CD14-positive monocyte (primary cell): ENCODE measurements around the gene HINT3. TPM values are rescaled to one million over a fixed set of nuclear protein-coding genes. Genes with fewer than 3 reads are reported as not detected.

Source experiments
- DNase-seq, 3 donors: peaks; one replicate each; pipeline ENCODE4 v3.0.0-alpha.2; 2011 to 2022
- H2AFZ ChIP-seq: 2 replicates; pipeline ENCODE4 v1.6.0; 2012; ENCODE audit warnings: mild to moderate bottlenecking, low read depth, low read length, inconsistent platforms; ENCODE audit not compliant: insufficient read depth, poor library complexity, severe bottlenecking
- H3K27ac ChIP-seq, 2 donors: 1 replicate in 1 of 2; 2 replicates in 1 of 2; pipeline ENCODE4 v1.5.1; 2012 to 2013; ENCODE audit warnings: low read length in 2 of 2, control low read depth in 1 of 2, inconsistent platforms in 1 of 2, low read depth in 1 of 2, mild to moderate bottlenecking in 1 of 2
- H3K27me3 ChIP-seq, 2 donors: one replicate each; pipeline versions ENCODE4 v1.6.0 to v1.6.1; 2011 to 2013; ENCODE audit warnings: low read length in 2 of 2; ENCODE audit not compliant: control insufficient read depth in 2 of 2, insufficient read depth in 2 of 2
- H3K36me3 ChIP-seq, 2 donors: replicated peaks in 1 of 2; 1 replicate in 1 of 2; 2 replicates in 1 of 2; pipeline versions ENCODE4 v1.5.1 to v1.6.1; 2012 to 2013; ENCODE audit warnings: low read length in 2 of 2, control low read depth in 1 of 2, inconsistent platforms in 1 of 2, mild to moderate bottlenecking in 1 of 2; ENCODE audit not compliant: insufficient read depth in 2 of 2, control insufficient read depth in 1 of 2
- H3K4me1 ChIP-seq, 2 donors: 1 replicate in 1 of 2; 2 replicates in 1 of 2; pipeline versions ENCODE4 v1.5.1 to v1.6.1; 2012 to 2013; ENCODE audit warnings: low read length in 2 of 2, control low read depth in 1 of 2, inconsistent platforms in 1 of 2, mild to moderate bottlenecking in 1 of 2, moderate library complexity in 1 of 2; ENCODE audit not compliant: insufficient read depth in 2 of 2, control insufficient read depth in 1 of 2
- H3K4me2 ChIP-seq: replicated peaks from 2 replicates; pipeline ENCODE3; 2012; ENCODE audit warnings: low read length, moderate library complexity, mild to moderate bottlenecking; ENCODE audit not compliant: poor library complexity, severe bottlenecking; ENCODE audit errors: extremely low read depth
- H3K4me3 ChIP-seq, 3 experiments: fragments of 200-600 bp in 1 of 3; sonication (generic) in 1 of 3; replicated peaks in 1 of 3; 1 replicate in 2 of 3; 2 replicates in 1 of 3; pipeline ENCODE4 v1.5.1; 2011 to 2013; ENCODE audit warnings: low read length in 3 of 3, mild to moderate bottlenecking in 3 of 3, control low read depth in 2 of 3, low read depth in 2 of 3, inconsistent platforms in 1 of 3, moderate library complexity in 1 of 3
- H3K79me2 ChIP-seq: 2 replicates; pipeline ENCODE4 v1.6.0; 2012; ENCODE audit warnings: mild to moderate bottlenecking, control low read depth, inconsistent platforms, low read length, moderate library complexity; ENCODE audit not compliant: insufficient read depth
- H3K9ac ChIP-seq: 2 replicates; pipeline ENCODE4 v1.6.0; 2017; ENCODE audit warnings: low read length, mild to moderate bottlenecking; ENCODE audit not compliant: insufficient read depth, poor library complexity, severe bottlenecking
- H3K9me3 ChIP-seq, 2 donors: replicated peaks in 1 of 2; 1 replicate in 1 of 2; 2 replicates in 1 of 2; pipeline versions ENCODE4 v1.5.1 to v1.6.1; 2012 to 2013; ENCODE audit warnings: low read length in 2 of 2, control low read depth in 1 of 2; ENCODE audit not compliant: control insufficient read depth in 1 of 2, insufficient read depth in 1 of 2
- H4K20me1 ChIP-seq: 2 replicates; pipeline ENCODE4 v1.6.0; 2012; ENCODE audit warnings: mild to moderate bottlenecking, low read length, control low read depth, moderate library complexity; ENCODE audit not compliant: insufficient read depth
- H3K27ac Mint-ChIP-seq, 7 donors: one replicate each; pipeline ENCODE4 v1.8.0; 2020; ENCODE audit warnings: mild to moderate bottlenecking in 7 of 7, mixed read lengths in 7 of 7, moderate library complexity in 6 of 7, inconsistent platforms in 2 of 7
- H3K27me3 Mint-ChIP-seq, 3 donors: one replicate each; pipeline ENCODE4 v1.8.0; 2021 to 2022; ENCODE audit warnings: low read depth in 3 of 3, mild to moderate bottlenecking in 3 of 3, mixed read lengths in 3 of 3, moderate library complexity in 3 of 3, inconsistent platforms in 1 of 3
- H3K36me3 Mint-ChIP-seq, 2 donors: one replicate each; pipeline ENCODE4 v1.8.0; 2020; ENCODE audit warnings: mixed read lengths in 2 of 2, inconsistent platforms in 1 of 2, mild to moderate bottlenecking in 1 of 2
- H3K4me1 Mint-ChIP-seq: one replicate; pipeline ENCODE4 v1.8.0; 2020; ENCODE audit warnings: mild to moderate bottlenecking, mixed read lengths
- H3K4me3 Mint-ChIP-seq, 2 donors: one replicate each; pipeline ENCODE4 v1.8.0; 2020; ENCODE audit warnings: mild to moderate bottlenecking in 2 of 2, mixed read lengths in 2 of 2, moderate library complexity in 1 of 2
- H3K9me3 Mint-ChIP-seq, 7 donors: one replicate each; pipeline ENCODE4 v1.8.0; 2020 to 2022; ENCODE audit warnings: mixed read lengths in 7 of 7, mild to moderate bottlenecking in 6 of 7, moderate library complexity in 6 of 7, inconsistent platforms in 2 of 7
- CTCF ChIP-seq: fragments of 200-600 bp; IDR thresholded peaks from one replicate; pipeline ENCODE4 v1.8.0; 2022; ENCODE audit warnings: antibody characterized with exemption, mild to moderate bottlenecking
- WGBS: methylation state at CpG from one replicate; pipeline ENCODE4 v1.1.5; 2013; ENCODE audit warnings: missing lambda C conversion rate; ENCODE audit not compliant: insufficient coverage; 5-methylcytosine and 5-hydroxymethylcytosine counted together
- intact Hi-C, 2 donors: fragments of 100-400 bp; cut with micrococcal nuclease; formaldehyde crosslinking; loops; one replicate each; pipeline versions ENCODE4 v1.15.0 to v1.15.1; 2023
- polyA plus RNA-seq, 3 donors: library from polyadenylated mRNA; depleted of rRNA in 1 of 3; unstranded in 2 of 3; stranded (reverse) in 1 of 3; fragments of 300-500 nt in 2 of 3; fragments of >200 nt in 1 of 3; fragmentation: Illumina TruSeq in 2 of 3; gene quantifications; 1 replicate in 2 of 3; 2 replicates in 1 of 3; pipeline ENCODE4 v1.2.3, GENCODE V29; 2012 to 2021

The HINT3 gene
- polyA plus RNA-seq, 3 donors = 5.3 to 18.0 (median 12.3) TPM

- Histone ChIP-seq H3K4me3 (no peak overlapping the region), H4K20me1 (peaks cover 68% of the 10 kb centered on the region), H3K9me3 (no peaks in the 10 kb centered on the region), H2AFZ (no peak overlapping the region), H3K4me2 (no peak overlapping the region), H3K9ac (no peak overlapping the region), H3K36me3 (peaks cover 0 to 30% of the 10 kb centered on the region in 2 donors), H3K79me2 (peaks cover 89% of the 10 kb centered on the region), H3K27me3 (no peaks in the 10 kb centered on the region), H3K4me1 (peaks cover 24 to 26% of the 10 kb centered on the region in 2 donors), H3K27ac (peak overlapping the region in 1 of 2 donors; percentile 28)
- intact Hi-C loops = no loop called here
- peaks cover 13 to 24% of the 10 kb centered on the region in 2 donors for H3K36me3 Mint-ChIP-seq
- H3K4me3 Mint-ChIP-seq = no peak overlapping the region
- no peak for TF ChIP-seq CTCF
- H3K4me1 Mint-ChIP-seq = peaks cover 11% of the 10 kb centered on the region
- H3K27me3 Mint-ChIP-seq = no peaks in the 10 kb centered on the region
- DNase-seq = no peak
- H3K9me3 Mint-ChIP-seq = peaks cover 0 to 2% (median 0%) of the 10 kb centered on the region in 7 donors
- 100% methylated on average over 2 of the region's 3 CpGs for WGBS
- peak overlapping the region in 2 of 7 donors; percentile 28 to 52 for H3K27ac Mint-ChIP-seq
These were observed 4.5 kb downstream of the HINT3 start for GRCh38 chr6:125961117-125961516.

GRCh38 chr6:125962900-125963497 is 6.4 kb downstream of the HINT3 start:
- Mint-ChIP-seq H3K9me3 (peaks cover 0 to 2% (median 0%) of the 10 kb centered on the region in 7 donors), H3K27ac (peak overlapping the region in 1 of 7 donors; percentile 2), H3K4me1 (peaks cover 9% of the 10 kb centered on the region), H3K36me3 (peaks cover 25 to 38% of the 10 kb centered on the region in 2 donors), H3K27me3 (no peaks in the 10 kb centered on the region), H3K4me3 (no peak overlapping the region)
- H3K27ac ChIP-seq = no peak overlapping the region
- 94% methylated on average over 6 of the region's 8 CpGs for WGBS
- no peak overlapping the region for H2AFZ ChIP-seq
- no peak for TF ChIP-seq CTCF
- intact Hi-C loops = no loop called here
- H3K27me3 ChIP-seq = no peaks in the 10 kb centered on the region
- peaks cover 90% of the 10 kb centered on the region for H3K79me2 ChIP-seq
- H3K4me3 ChIP-seq = no peak overlapping the region
- peaks cover 80% of the 10 kb centered on the region for H4K20me1 ChIP-seq
- no peak overlapping the region for H3K9ac ChIP-seq
- peaks cover 16% of the 10 kb centered on the region in 2 donors for H3K4me1 ChIP-seq
- H3K4me2 ChIP-seq = no peak overlapping the region
- H3K36me3 ChIP-seq = peaks cover 17 to 49% of the 10 kb centered on the region in 2 donors
- no peak for DNase-seq
- H3K9me3 ChIP-seq = no peaks in the 10 kb centered on the region
